Testis (tissue), 3 donors: Measurements from ENCODE around the gene CLIC3. TPM values are rescaled to one million over a fixed set of nuclear protein-coding genes. Genes with fewer than 3 reads are reported as not detected.

ENCODE experiments used
- DNase-seq: peaks from one replicate; pipeline ENCODE4 v3.0.0-alpha.2; 2019
- H3K27ac ChIP-seq, 2 donors: fragments of 200-600 bp; sonication (generic); one replicate each; pipeline ENCODE4 v1.5.1; 2019
- H3K27me3 ChIP-seq: fragments of 200-600 bp; sonication (generic); one replicate; pipeline ENCODE4 v1.5.1; 2019
- H3K36me3 ChIP-seq: fragments of 200-600 bp; sonication (generic); one replicate; pipeline ENCODE4 v1.5.1; 2017; ENCODE audit warnings: low read depth; ENCODE audit errors: missing control alignments
- H3K4me1 ChIP-seq: fragments of 200-600 bp; sonication (generic); one replicate; pipeline ENCODE4 v1.5.1; 2019
- H3K4me3 ChIP-seq, 2 donors: fragments of 200-600 bp; sonication (generic); one replicate each; pipeline ENCODE4 v1.5.1; 2017 to 2019
- H3K9me3 ChIP-seq: fragments of 200-600 bp; sonication (generic); one replicate; pipeline ENCODE4 v1.5.1; 2017
- POLR2A ChIP-seq: fragments of 450-650 bp; IDR thresholded peaks from one replicate; pipeline ENCODE4 v1.6.1; 2017; ENCODE audit warnings: antibody characterized with exemption, mild to moderate bottlenecking, moderate library complexity
- WGBS, 2 donors: methylation state at CpG; one replicate each; pipeline ENCODE4 v1.1.5; 2018; 5-methylcytosine and 5-hydroxymethylcytosine counted together
- intact Hi-C: fragments of 100-400 bp; cut with DNase I; formaldehyde crosslinking; loops from one replicate; pipeline ENCODE4 v1.15.1; 2023; ENCODE audit warnings: low total_unique reads
- polyA plus RNA-seq: library from polyadenylated mRNA; stranded (reverse); fragments of 350-450 nt; fragmentation: Illumina TruSeq; extraction: RNeasy Lipid Tissue Mini Kit (QIAGEN cat#74804); gene quantifications from one replicate; pipeline ENCODE4 v1.2.3, GENCODE V29; 2014; ENCODE audit warnings: low read depth, low replicate concordance; ENCODE audit not compliant: insufficient read depth
- total RNA-seq, 2 donors: library from RNA; depleted of rRNA; stranded (reverse); fragments of >200 nt; gene quantifications; one replicate each; pipeline ENCODE4 v1.2.3, GENCODE V29; 2016
- TF ChIP-seq, protein P1 (sequence below), 3 experiments: fragments of 450-650 bp in 2 of 3; fragments of 200-600 bp in 1 of 3; sonication (generic) in 1 of 3; IDR thresholded peaks; one replicate each; pipeline ENCODE4 v1.5.1; 2016 to 2019; ENCODE audit warnings: antibody characterized with exemption in 3 of 3, mild to moderate bottlenecking in 2 of 3, moderate library complexity in 1 of 3

Gene CLIC3
- total and polyA plus RNA-seq, 3 donors from 2014 or later: 1.8 to 2.8 (median 1.9) TPM

DNA sequence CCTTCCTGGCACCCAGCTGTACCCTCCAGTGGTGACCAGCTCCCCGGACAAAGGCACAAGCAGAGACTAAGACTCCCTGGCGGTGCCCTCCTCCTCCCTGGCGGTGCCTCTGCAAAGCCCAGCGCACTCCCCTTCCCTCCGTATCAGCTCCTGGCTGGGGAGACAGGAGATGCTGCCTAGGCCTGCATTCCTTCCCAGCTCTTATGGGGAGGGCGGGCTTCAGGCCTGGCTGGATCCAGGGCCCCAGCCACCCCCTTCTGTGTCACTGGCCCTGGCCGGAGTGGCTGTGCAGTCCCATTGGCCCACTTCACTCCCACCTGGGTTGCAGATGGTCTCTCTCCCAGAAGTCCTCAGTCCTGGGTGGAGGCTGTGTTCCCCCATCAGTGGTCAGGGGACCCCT, 37.9 kb downstream of the CLIC3 start:
- no peak for TF ChIP-seq POLR2A
- TF ChIP-seq, protein P1, sequence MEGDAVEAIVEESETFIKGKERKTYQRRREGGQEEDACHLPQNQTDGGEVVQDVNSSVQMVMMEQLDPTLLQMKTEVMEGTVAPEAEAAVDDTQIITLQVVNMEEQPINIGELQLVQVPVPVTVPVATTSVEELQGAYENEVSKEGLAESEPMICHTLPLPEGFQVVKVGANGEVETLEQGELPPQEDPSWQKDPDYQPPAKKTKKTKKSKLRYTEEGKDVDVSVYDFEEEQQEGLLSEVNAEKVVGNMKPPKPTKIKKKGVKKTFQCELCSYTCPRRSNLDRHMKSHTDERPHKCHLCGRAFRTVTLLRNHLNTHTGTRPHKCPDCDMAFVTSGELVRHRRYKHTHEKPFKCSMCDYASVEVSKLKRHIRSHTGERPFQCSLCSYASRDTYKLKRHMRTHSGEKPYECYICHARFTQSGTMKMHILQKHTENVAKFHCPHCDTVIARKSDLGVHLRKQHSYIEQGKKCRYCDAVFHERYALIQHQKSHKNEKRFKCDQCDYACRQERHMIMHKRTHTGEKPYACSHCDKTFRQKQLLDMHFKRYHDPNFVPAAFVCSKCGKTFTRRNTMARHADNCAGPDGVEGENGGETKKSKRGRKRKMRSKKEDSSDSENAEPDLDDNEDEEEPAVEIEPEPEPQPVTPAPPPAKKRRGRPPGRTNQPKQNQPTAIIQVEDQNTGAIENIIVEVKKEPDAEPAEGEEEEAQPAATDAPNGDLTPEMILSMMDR (IDR thresholded peaks at IDR 0.05): no peak
- peaks cover 42% of the 10 kb centered on the region for H3K4me1 ChIP-seq
- H3K27me3 ChIP-seq: no peaks in the 10 kb centered on the region
- intact Hi-C loops: no loop called here
- 86 to 87% methylated on average over 5 to 7 of the region's 7 CpGs for WGBS, 2 donors
- no peak overlapping the region for H3K4me3 ChIP-seq
- H3K9me3 ChIP-seq: no peaks in the 10 kb centered on the region
- DNase-seq: no peak
- peak overlapping the region in 1 of 2 donors; percentile 77 for H3K27ac ChIP-seq
- no peaks in the 10 kb centered on the region for H3K36me3 ChIP-seq

DNA sequence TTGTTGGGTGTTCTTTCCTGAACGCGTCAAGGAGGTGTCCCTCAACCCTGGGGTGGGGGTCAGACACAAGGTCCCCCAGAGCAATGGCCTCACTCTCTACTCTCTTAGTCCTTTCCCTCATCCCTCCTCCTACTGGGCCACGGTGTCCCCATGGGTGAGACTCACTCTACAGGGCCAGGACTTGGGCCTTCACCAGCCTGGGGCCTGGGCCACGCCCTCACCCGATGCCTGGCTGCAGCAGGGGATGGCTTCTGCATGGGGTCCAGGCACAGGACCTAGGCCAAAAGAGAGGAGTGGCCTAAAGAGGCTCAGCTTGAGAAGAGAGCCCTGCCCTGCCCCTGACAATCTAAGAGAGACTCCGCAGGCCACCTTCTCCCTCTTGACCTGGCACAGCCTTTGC, 38.5 kb downstream of the CLIC3 start:
- TF ChIP-seq, protein P1 (IDR thresholded peaks at IDR 0.05): no peak
- TF ChIP-seq POLR2A: no peak
- no peak for DNase-seq
- H3K27ac ChIP-seq: no peak overlapping the region
- 93 to 96% methylated on average over 5 to 6 of the region's 6 CpGs for WGBS, 2 donors
- H3K4me1 ChIP-seq: peaks cover 38% of the 10 kb centered on the region
- H3K4me3 ChIP-seq: no peak overlapping the region
- no peaks in the 10 kb centered on the region for H3K36me3 ChIP-seq
- no peaks in the 10 kb centered on the region for H3K9me3 ChIP-seq
- intact Hi-C loops: no loop called here
- H3K27me3 ChIP-seq: no peaks in the 10 kb centered on the region

DNA sequence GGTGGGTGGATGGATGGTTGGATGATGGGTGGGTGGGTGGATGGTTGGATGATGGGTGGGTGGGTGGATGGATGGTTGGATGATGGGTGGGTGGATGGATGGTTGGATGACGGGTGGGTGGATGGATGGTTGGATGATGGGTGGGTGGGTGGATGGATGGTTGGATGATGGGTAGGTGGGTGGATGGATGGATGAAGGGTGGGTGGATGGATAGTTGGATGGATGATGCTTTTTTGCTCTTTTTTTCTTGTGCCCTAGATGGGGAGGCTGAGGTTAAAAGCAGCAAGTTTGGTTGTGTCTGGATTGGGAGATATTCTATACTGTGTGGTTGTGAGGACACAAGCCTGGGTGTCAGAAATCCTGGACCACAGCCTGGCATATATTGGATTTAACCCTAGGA, 38.9 kb downstream of the CLIC3 start:
- no peak overlapping the region for H3K4me3 ChIP-seq
- DNase-seq: no peak
- 96 to 100% methylated on average over 1 of the region's 1 CpG for WGBS, 2 donors
- no peaks in the 10 kb centered on the region for H3K9me3 ChIP-seq
- H3K27me3 ChIP-seq: no peaks in the 10 kb centered on the region
- TF ChIP-seq POLR2A: no peak
- TF ChIP-seq, protein P1 (IDR thresholded peaks at IDR 0.05): no peak
- H3K36me3 ChIP-seq: no peaks in the 10 kb centered on the region
- intact Hi-C loops: no loop called here
- H3K27ac ChIP-seq: no peak overlapping the region
- peaks cover 38% of the 10 kb centered on the region for H3K4me1 ChIP-seq

DNA sequence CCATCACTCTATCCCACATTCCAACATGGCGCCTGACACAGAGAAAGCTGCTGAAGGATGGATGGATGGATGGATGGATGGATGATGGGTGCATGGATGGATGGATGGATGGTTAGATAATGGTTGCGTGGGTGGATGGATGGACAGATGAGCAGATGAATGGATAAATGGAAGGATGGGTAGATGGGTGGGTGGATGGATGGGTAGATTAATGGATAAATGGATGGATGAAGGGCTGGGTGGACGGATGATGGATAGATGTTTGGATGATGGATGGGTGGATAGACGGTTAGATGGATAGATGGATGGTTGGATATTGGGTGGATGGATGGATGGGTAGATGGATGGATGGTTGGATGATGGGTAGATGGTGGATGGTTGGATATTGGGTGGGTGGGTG, 39.8 kb downstream of the CLIC3 start:
- TF ChIP-seq POLR2A: no peak
- TF ChIP-seq, protein P1 (IDR thresholded peaks at IDR 0.05): no peak
- DNase-seq: no peak
- Histone ChIP-seq H3K9me3 (no peaks in the 10 kb centered on the region), H3K27me3 (no peaks in the 10 kb centered on the region), H3K4me3 (no peak overlapping the region), H3K36me3 (no peaks in the 10 kb centered on the region), H3K27ac (no peak overlapping the region), H3K4me1 (peaks cover 38% of the 10 kb centered on the region)
- intact Hi-C loops: no loop called here
- 96 to 100% methylated on average over 4 of the region's 4 CpGs for WGBS, 2 donors

DNA sequence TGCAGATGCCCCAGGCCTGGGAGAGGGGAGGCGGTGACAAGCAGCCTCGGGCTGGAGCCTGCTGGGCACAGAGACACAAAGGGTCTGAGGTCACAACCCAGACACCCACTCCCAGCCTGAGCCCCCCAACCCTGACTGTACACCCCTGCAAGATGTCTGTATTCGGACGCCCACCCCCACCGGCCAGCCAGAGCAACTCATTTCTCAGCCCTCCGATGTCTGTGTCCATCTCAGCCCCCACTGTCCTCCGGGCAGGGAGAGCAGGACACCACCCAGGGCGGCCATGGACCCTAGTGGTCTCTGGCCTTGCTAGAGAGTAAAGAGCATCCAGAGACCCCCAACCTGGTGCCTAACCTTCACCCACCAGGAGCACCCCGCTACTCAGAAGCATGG, 40.4 kb downstream of the CLIC3 start:
- 94 to 100% methylated on average over 3 to 9 of the region's 9 CpGs for WGBS, 2 donors

More for the DNA sequence above, 40.4 kb downstream of the CLIC3 start:
- H3K27ac ChIP-seq: no peak overlapping the region
- peaks cover 37% of the 10 kb centered on the region for H3K4me1 ChIP-seq
- no peak overlapping the region for H3K4me3 ChIP-seq
- DNase-seq: no peak
- TF ChIP-seq, protein P1 (IDR thresholded peaks at IDR 0.05): no peak
- no peak for TF ChIP-seq POLR2A
- H3K9me3 ChIP-seq: no peaks in the 10 kb centered on the region
- no peaks in the 10 kb centered on the region for H3K27me3 ChIP-seq
- intact Hi-C loops: no loop called here
- H3K36me3 ChIP-seq: no peaks in the 10 kb centered on the region
